Midbrain (tissue), 1 donor: ENCODE measurements around the gene EVX2.
A peak's percentile ranks its signal among the peaks of the same experiment; 100 is the strongest.

Experiments
- DNase-seq: peaks from one replicate; lab custom pipeline; 2025; lab: John Stamatoyannopoulos, UW

Gene EVX2

DNA sequence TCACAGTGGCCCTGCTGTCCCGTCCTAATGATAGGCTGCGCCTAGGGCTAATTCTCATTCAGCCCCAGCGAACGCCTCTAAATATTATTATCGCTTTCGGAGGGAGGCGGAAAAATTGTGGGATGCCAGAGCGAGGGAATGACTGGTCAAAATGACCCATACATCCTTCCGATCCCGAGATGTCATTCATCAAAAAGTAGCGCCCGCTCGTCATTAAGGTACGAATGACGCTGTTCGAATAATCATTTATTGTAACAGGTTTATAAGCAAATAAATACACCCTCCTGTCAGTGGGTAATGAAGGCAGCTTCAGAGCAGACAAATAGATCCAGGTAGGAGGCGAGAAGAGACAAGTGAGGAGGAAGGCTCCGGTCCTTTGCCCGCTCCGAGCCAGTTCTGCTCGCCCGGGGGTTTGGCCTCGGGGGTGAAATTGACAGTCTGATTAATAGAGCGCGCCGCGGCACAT is at the start of gene EVX2:
Gene EVX2, minus strand, starts transcription at position 167 of the 466 bp plus-strand sequence. CDS start 186 bp downstream, outside the sequence.
- no peak for DNase-seq

DNA sequence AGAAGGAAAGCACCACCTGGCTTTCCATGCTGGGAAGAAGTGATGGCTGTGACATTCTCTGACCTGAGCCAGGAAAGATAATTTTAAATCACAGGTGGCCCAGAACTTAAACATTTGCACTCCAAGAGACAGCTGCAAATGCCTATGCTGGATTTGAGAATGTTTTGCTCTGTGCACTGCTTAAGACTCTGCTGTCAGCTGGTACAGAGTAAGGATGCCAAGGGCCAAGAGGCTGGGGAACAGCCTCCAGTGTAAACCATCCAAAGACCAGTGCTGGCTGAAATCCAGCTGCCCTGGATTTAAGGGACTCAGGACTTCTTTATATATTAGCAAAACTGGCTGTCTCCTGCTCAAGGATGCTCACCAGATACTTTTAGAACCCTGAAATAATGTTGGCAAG is 49.6 kb upstream of the EVX2 start:
- no peak for DNase-seq

DNA sequence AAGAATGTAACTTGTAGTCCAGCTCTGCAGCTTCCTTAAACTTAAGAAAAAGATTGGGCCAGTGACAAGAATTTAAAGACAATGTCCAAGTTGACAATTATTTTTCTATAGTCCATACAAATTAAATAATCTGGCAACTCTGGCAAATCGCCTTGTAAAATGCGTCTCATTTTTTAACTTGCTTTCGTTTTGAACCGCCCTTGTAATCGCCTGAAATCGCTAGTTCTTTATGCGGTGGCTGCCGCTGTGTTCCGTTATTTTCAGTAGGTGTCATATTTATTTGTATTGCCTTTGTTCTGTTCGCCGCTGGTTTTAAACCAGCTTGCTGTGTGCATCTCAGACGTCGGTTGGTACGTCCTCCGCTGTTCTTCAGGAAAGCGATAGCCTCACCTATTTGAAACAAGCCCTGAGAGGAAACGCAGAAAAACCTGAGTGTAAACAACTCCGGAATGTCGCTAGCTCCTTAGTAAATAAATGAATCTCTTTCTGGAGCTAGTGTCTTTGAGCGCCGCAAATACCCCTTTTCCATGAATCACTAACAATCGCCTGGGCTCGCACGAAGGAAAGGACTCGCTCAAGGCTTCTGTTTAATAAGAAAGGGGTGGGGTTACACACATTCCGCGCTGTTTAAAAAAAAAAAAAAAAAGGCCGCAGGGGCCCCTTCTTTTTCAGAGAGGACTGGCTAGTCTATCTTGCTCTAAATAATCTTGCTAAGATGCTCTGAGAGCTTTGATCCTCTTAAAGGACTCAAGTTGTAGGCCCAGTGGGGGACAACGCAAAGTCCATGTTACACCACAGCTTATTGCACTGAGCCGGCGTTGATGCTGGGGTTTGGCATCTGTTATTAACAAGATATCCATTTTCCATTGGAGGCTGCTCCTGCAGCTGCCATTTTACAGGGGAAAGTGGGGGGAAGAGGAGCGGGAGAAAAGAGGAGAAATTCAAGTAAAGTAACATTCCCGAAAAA is 48.7 kb upstream of the EVX2 start:
- no peak for DNase-seq

DNA sequence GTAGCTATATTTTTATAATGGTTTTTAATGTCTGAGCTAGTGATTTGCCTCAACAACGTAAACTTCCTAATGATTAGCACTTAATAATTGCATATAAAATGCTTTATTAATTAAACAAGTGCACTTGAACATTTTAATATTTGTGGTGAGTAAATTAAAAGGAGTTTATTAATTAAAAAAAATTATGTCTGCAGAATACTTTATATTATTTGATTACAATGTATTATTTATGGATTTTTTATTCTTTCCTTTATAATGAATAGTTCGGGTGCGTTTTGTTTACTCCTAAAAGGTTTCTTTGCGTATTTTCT is 48.0 kb upstream of the EVX2 start:
- no peak for DNase-seq

DNA sequence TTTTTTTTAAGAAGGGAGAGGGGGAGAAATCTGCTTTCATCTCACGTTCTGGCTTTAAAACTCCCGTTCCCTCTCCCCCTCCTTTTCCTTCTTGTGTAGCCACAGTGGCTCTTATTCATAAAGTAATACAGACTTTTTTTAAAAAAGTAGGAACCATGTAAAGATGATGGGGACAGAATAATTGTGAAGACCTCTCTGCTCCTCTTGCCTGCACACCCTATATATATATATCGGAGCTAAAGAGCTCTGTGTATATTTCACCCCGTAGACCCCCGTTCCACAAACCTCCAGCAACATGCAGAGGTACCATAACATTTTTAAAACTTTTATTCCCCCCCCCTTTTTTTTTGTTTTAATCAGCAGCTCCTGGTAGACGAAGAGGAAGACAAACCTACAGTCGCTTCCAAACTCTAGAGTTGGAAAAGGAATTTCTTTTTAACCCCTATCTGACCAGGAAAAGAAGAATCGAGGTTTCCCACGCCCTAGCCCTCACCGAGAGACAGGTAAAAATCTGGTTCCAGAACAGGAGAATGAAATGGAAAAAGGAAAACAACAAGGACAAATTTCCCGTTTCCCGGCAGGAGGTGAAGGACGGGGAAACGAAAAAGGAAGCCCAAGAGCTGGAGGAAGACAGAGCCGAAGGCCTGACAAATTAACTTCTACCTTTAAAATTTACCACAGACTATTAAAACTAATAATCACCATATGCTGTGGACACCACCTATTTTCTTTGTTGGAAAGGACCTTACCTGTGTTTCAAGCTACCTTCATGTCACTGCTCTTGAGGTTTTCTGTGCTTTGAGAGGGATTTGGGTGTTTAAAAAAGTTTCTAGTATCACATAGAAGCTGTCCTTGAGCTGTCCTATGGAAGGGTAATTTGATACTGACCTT is 47.4 kb upstream of the EVX2 start:
- no peak for DNase-seq

DNA sequence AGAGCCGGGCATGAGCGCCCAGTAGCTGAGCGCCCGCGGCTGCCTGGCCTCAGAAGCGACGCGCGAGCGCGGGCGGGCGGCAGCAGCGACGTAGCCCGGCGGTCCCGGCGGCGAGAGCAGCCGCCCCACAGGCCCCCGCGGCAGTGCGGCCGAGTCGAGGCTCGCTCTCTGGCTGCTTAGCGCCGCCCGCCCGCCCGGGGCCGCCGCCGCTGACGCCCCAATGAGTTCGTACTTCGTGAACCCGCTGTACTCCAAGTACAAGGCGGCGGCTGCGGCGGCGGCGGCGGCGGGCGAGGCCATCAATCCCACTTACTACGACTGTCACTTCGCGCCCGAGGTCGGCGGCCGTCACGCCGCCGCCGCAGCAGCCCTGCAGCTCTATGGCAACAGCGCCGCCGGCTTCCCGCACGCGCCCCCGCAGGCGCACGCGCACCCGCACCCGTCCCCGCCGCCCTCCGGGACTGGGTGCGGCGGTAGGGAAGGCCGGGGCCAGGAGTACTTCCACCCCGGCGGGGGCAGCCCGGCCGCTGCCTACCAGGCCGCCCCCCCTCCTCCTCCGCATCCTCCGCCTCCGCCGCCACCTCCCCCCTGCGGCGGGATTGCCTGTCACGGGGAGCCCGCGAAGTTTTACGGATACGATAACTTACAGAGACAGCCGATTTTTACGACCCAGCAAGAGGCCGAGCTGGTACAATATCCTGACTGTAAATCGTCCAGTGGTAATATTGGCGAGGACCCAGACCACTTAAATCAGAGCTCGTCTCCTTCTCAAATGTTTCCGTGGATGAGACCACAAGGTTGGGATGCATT is 46.6 kb upstream of the EVX2 start:
- DNase-seq: no peak

DNA sequence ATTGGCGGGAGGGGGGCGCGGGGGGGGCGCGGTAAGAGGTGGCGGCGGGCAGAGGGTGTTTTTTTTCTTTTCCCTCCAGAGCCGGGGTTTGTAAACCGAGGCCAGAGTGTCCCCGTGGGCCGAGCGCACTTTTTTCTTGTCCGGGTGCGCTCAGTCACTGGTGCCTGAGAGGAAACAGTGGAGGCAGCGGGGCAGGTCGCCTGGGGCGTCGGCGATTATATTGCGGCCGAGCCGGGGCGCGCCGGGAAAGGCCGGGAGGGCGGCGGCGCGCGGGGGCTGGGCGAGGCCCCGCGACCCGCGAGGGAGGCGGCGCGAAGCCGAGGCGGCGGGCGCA is 46.0 kb upstream of the EVX2 start:
- DNase-seq: no peak

DNA sequence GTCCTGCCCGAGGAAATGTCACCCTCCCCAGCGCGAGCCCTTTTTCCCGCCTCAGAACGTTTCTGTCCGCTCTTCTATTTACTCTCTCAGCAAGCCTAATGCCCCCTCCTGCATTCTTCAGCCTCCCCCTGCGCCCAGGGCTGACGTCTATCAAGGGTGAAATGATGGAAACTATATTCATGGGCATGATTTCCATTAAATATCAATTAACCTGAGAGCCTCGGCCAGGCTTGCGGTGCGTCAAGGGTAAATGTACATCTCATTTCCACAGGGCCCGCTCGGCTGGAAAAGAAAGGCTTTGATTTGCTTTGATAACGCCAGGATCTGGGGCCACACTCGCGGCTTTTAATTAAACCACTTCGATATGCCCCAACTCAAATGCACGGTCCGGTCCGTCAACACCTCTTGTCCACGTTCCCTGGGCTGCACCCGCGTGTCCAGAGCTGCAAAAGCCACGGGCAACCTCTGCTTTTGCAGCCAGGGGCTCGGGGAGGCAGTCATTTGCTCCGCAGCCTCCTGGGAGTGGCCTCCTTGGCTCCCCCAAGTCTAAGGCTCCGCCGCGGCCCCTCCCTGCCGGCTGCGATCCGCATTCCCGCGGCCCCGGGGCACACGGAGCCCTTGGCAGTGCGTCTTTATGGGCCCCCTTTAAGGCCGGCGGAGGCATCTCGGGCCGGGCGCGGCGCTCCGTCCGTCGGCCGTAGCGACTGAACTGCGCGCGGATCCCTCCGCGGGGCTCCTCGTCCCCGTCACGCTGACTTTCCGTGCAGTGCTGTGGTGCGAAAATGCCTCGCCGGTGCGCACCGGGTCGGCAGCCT is 45.4 kb upstream of the EVX2 start, which contains the start of gene HOXD8:
Gene HOXD8, plus strand, starts transcription at position 724 of the 815 bp plus-strand sequence. CDS start 662 bp downstream, outside the sequence.
- no peak for DNase-seq

DNA sequence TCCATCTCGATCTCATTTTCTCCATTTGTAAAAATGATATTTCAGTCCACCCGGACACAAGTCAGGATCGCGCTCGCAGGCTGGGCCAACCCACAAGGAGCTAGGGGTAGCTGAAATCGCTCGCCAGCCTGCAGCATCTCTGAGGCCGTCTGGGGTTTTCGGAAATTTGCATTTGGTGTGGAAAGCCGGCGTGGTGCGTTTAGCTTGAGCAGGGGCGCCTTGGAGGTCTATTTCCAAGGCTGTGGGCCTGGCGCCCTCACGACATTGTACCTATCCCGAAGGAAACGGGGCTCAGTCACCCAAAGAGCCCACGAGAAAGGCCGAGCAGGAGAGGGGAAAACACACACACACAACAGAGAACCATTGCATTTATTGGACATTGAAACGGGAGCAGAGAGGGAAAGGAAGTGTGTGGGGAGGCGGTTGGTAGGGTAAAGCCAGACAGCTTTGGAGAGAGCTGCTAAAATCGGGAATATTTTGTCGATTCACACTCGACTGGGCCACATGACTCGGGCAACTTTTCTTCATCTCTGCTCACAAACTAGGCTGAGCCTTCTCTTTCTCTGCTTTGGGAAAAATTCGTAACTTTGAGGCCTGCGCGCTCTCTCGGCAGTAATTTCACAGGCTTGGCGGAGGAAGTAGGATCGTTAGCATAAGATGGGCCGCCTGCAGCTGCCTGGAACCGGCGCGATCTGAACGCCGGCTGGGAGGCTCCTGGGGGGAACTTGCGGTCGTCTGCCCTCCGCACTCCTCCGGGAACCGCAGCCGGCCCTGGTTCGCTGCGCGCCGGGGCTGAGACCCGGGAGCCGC is 44.6 kb upstream of the EVX2 start:
- DNase-seq: no peak

DNA sequence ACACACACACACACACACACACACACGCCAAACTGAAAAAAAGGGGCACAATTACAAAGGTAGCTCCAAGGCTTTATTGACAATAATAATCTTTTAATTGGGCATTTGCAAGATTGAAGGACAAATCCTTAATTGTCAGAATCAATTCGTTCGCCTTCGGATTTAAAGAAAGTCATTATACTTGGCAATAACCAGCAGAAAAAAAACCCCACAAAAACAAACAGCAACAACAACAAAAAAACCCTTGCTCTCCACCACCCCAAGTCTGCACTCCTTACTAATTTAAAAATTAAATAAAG is 44.0 kb upstream of the EVX2 start:
- DNase-seq: no peak

DNA sequence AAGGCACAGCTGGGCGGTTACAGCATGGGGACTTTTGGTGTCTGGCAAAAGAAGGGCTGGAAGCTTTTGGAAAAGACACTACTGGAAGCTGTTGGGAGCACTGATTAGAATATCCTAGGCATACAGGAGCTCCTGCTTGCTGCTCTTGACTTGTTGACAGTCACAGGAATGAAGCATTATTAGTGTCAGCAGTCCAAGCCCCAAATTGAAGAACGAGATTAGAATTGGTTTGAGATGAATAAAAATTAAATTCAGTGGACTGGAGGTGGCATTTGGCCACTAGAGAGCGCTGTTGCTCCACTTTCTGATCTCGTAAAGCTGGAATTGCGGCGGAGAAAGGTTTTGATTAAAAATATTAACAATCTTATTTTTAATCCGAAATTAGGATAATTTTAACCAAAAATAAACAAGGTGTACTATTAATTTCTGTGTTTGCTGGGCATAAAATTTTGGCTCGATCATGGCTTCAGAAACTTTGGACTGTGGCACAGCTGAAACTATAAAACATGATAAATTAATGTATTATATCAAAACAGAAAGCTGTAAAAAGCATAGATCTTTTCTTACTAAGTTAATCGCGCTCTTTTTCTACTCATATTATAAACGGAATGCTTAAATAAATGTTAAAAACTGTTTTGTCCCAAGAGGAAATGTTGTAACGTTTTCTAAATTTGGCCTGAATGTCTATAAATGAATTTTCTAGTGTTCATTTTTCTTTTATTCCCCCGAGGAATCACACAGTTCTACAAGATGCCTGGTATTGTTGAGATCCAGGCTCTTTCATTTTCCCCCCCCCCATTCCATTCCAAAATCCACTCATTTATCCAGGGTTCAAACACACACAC is 43.4 kb upstream of the EVX2 start:
- DNase-seq: peak; percentile 71

DNA sequence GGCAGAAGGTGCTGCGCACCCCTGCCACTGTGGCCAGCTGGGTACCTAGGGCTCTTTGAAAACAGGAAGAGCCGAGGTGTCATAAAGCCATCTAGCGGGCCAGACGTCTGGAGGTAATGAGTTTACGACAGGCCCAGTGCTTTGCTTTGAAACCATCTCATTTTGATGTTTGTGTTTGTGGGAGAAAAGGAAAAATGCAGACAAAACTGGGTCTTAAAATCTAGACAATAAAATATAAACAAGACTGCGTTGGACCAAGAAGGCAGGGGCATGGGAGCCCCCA is 42.0 kb upstream of the EVX2 start:
- no peak for DNase-seq

DNA sequence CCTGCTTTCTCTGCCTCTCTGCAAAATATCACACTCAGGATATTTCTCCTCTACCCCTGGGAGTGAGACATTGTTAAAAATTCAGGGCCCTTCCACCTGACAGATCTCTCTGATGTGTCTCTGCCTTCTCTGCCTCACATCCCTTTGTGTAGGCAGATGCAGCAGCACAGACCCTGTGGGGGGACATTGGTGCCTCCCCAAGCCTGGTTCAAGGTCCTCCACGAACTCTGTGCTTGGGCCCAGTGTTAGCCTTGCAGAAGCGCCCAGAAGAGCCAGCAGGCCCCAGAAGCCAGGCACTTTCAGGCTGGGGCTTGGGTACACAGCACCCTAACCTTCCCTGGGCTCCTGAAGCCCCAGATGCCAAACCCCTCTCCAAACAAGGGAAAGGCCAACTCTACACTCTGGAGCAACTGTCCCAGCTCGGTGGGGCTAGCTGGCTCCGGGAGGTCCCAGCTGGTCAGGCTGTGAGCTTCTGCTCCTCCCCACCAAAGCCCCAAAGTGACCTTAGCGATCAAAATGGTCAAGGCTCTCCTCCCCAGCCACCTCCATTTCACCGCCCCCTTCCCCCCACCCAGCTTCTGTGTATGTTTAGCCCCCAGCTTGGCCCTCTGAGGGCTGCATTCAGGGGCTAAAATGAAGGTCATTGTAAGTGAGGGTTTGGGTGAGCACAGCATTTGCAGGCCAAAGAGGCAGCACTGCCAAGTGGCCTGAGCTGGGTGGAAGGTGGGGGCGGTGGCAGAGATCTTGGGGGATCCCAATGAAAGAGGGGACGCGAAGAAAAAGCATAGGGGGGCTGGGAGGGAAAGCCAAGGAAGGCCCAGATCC is 41.4 kb upstream of the EVX2 start:
- DNase-seq: no peak

DNA sequence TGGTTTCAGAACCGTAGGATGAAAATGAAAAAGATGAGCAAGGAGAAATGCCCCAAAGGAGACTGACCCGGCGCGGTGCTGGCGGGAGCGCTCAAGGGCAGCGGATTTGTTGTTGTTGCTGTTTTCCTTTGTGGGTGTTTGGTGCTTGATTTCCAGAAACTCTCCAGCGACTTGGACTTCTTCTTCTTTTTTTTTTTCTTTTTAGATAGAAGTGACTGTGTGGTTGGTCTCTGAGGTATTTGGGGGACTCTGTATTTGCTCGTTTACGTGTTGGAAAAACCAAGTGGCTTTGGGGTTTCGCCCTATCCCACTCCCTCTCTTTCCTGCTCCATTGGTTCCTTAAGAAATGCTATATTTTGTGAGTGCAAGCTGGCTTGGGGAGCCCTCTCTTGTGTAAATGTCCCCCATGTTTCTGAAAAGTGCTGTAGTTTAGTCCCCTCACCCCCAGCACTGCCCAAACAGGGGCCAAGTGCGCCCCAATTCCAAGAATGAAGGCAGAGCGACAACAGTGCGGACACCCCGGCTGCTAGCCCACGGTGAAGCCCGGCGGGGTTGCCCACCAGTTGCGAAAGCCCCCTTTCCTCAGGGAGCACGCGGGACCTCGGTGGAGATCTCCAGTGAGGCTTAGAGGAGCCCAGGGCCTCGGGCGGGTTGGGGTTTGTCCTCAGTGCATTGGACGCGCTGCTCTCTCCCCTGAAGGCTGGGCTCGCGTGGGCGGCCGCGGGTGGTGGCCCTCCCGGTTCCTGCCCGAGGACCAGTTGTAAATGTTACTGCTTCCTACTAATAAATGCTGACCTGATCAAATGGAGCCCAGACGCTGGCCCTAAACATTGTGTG is 40.6 kb upstream of the EVX2 start:
- DNase-seq: no peak

DNA sequence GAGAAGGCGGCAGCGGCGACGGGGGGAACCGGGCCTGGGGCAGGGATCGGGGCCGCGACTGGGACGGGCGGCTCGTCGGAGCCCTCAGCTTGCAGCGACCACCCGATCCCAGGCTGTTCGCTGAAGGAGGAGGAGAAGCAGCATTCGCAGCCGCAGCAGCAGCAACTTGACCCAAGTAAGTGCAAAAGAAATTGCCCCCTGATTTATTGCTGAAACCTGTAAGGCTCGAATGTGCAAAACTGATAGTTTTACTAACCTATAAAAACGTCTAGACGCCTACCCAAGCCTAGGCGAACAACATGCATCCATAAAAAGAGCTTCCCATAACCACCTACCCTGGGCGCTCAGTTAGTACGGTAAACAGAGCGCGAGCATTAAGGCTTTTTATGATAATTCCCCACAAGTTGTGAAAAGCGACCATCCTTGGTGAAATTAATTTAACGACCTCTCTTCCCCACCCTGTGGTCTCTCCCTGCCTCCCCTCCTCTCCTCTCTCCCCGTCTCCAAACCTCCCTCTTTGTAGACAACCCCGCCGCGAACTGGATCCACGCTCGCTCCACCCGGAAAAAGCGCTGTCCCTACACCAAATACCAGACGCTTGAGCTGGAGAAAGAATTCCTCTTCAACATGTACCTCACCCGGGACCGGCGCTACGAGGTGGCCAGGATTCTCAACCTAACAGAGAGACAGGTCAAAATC is 39.8 kb upstream of the EVX2 start:
- no peak for DNase-seq

DNA sequence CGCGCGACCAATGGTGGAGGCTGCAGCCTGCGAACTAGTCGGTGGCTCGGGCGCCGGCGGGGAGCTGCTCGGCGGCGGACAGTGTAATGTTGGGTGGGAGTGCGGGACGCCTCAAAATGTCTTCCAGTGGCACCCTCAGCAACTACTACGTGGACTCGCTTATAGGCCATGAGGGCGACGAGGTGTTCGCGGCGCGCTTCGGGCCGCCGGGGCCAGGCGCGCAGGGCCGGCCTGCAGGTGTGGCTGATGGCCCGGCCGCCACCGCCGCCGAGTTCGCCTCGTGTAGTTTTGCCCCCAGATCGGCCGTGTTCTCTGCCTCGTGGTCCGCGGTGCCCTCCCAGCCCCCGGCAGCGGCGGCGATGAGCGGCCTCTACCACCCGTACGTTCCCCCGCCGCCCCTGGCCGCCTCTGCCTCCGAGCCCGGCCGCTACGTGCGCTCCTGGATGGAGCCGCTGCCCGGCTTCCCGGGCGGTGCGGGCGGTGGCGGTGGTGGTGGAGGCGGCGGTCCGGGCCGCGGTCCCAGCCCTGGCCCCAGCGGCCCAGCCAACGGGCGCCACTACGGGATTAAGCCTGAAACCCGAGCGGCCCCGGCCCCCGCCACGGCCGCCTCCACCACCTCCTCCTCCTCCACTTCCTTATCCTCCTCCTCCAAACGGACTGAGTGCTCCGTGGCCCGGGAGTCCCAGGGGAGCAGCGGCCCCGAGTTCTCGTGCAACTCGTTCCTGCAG is 39.1 kb upstream of the EVX2 start, which contains the start of gene HOXD9:
Gene HOXD9, plus strand, starts transcription at position 37 of the 728 bp plus-strand sequence. Its CDS starts 50 bp downstream, at position 87.
- DNase-seq: no peak
